OCI-LY7 (cell line): ENCODE measurements around the gene KCNMA1. TPM values are rescaled to one million over a fixed set of nuclear protein-coding genes. Genes with fewer than 3 reads are reported as not detected.

Source experiments
- BruUV-seq: library from RNA; stranded (reverse); fragments of 400-500 nt; replicated peaks from 2 replicates; lab custom pipeline; 2021; lab: Mats Ljungman, UMichigan
- CTCF ChIA-PET: fragments of 300-600 bp; sonication (Branson Sonifier 250); formaldehyde crosslinking; loops from one replicate; lab custom pipeline; 2022; ENCODE audit warnings: antibody characterized with exemption; ENCODE audit not compliant: unreplicated experiment; lab: Charles Lee
- POLR2A ChIA-PET: fragments of 300-600 bp; sonication (Branson Sonifier 250); formaldehyde crosslinking; loops from one replicate; lab custom pipeline; 2022; ENCODE audit warnings: antibody characterized with exemption; lab: Charles Lee
- DNase-seq: peaks from one replicate; pipeline ENCODE4 v3.0.0-alpha.2; 2015; ENCODE audit warnings: low spot score
- H2AFZ ChIP-seq: fragments of 200-600 bp; sonication (generic), shearing (Covaris generic); 2 replicates; pipeline ENCODE4 v1.6.1; 2014; ENCODE audit warnings: mild to moderate bottlenecking, antibody characterized with exemption, low read length, moderate library complexity
- H3K27ac ChIP-seq: fragments of 200-600 bp; sonication (generic); 2 replicates; pipeline ENCODE4 v1.5.1; 2014; ENCODE audit warnings: mixed run types, low read depth, mild to moderate bottlenecking, moderate library complexity, low read length, inconsistent platforms; ENCODE audit not compliant: poor library complexity, severe bottlenecking
- H3K36me3 ChIP-seq: fragments of 200-600 bp; sonication (generic); 2 replicates; pipeline ENCODE4 v1.6.1; 2014; ENCODE audit warnings: mild to moderate bottlenecking, antibody characterized with exemption, low read length, moderate library complexity, mixed read lengths; ENCODE audit not compliant: insufficient read depth
- H3K4me1 ChIP-seq: fragments of 200-600 bp; sonication (generic); 2 replicates; pipeline ENCODE4 v1.5.1; 2014; ENCODE audit warnings: mild to moderate bottlenecking, low read length; ENCODE audit not compliant: insufficient read depth, poor library complexity, severe bottlenecking
- H3K4me2 ChIP-seq: fragments of 200-600 bp; sonication (generic); 2 replicates; pipeline ENCODE4 v1.6.1; 2014; ENCODE audit warnings: mild to moderate bottlenecking, low read length
- H3K4me3 ChIP-seq: fragments of 200-600 bp; sonication (generic); 2 replicates; pipeline ENCODE4 v1.5.1; 2014; ENCODE audit warnings: mild to moderate bottlenecking, low read depth, low read length; ENCODE audit not compliant: poor library complexity, severe bottlenecking
- H3K79me2 ChIP-seq: fragments of 200-600 bp; sonication (generic); 2 replicates; pipeline ENCODE4 v1.6.1; 2016; ENCODE audit warnings: low read depth, mild to moderate bottlenecking, low read length, moderate library complexity, mixed read lengths; ENCODE audit not compliant: insufficient read depth
- H3K9me2 ChIP-seq: fragments of 200-600 bp; sonication (generic); 2 replicates; pipeline ENCODE4 v1.6.1; 2016; ENCODE audit warnings: mild to moderate bottlenecking, low read length, mixed read lengths; ENCODE audit not compliant: insufficient read depth
- H3K9me3 ChIP-seq: fragments of 200-600 bp; sonication (generic); 2 replicates; pipeline ENCODE4 v1.6.1; 2014; ENCODE audit warnings: mild to moderate bottlenecking, mixed run types, low read length, mixed read lengths
- H4K20me1 ChIP-seq: fragments of 200-600 bp; sonication (generic); 2 replicates; pipeline ENCODE4 v1.6.1; 2014; ENCODE audit warnings: mild to moderate bottlenecking, antibody characterized with exemption, low read length, moderate library complexity, mixed read lengths; ENCODE audit not compliant: insufficient read depth
- EZH2phosphoT487 ChIP-seq: fragments of 200-600 bp; sonication (generic); IDR thresholded peaks from 2 replicates; pipeline ENCODE4 v1.6.1; 2018; ENCODE audit warnings: low read depth, borderline replicate concordance, mild to moderate bottlenecking, mixed run types, antibody characterized with exemption, low read length, moderate library complexity, mixed read lengths
- intact Hi-C: fragments of 100-400 bp; cut with micrococcal nuclease; formaldehyde crosslinking; loops from one replicate; pipeline ENCODE4 v1.10.0; 2022; ENCODE audit not compliant: unreplicated experiment
- total RNA-seq, 2 experiments: library from RNA; depleted of rRNA in 1 of 2; stranded (reverse); fragments of >200 nt in 1 of 2; shearing (Covaris generic) in 1 of 2; gene quantifications; 2 replicates each; pipeline ENCODE4 v1.2.3, GENCODE V29; 2014 to 2022
- TF ChIP-seq, protein P1 (sequence below): fragments of 200-600 bp; sonication (generic); conservative IDR thresholded peaks from 2 replicates; pipeline ENCODE4 v1.5.1; 2014; ENCODE audit warnings: mild to moderate bottlenecking, antibody characterized with exemption, low read length, moderate library complexity, mixed read lengths

KCNMA1 gene
- total RNA-seq, 2 experiments from 2014 or later = not detected

DNA sequence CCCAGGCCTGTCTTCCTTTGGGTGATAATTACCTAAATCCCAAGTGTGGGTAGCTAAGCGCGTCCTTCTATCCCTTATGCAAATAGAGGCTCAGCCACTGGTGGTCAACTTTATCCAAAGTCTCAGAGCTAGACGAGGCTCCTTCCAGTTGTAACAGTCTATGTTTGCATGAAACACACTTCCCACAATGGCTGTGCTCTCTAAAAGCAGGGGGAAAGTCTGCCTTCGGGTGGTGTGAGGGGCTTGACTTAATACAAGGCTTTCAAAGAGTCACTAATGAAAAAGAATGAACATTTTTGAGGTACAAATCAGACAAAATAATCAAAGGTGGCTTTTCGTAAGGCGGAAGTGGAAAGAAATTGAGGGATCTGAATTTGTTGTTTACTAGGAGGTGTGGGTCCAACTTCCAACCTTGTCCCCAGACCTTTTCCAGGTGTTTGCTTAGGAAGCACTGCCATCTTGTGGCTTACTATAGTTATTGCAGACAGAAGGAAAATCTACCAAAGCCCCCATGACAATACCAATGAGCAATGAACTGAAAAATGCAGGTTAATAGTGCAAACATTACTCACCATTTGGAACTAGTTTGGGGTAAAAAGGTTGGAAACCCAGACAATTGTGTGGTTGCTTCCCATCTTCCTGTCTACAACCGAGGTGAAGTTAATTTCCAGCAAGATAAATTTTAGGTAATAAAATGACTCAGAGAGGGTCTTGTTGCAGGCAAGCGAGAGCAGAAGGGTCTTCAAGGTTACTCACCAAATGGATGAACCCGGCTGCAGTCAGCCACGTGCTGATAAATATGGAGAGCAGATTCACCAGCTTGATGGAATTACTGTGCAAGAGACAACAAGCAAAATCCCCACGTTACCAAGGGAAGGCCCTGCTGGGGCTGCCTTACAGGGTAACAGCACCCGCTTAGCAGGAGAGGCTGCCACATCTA lies 525.7 kb downstream of the KCNMA1 start:
- ChIA-PET POLR2A (no interaction called here), CTCF (no interaction called here)
- DNase-seq = peak; percentile 33
- intact Hi-C loops = no loop called here
- Histone ChIP-seq H3K9me3 (no peaks in the 10 kb centered on the region), H3K79me2 (no peaks in the 10 kb centered on the region), H3K9me2 (no peaks in the 10 kb centered on the region), H3K4me1 (no peaks in the 10 kb centered on the region), H2AFZ (no peak overlapping the region), H3K4me2 (no peak overlapping the region), H3K27ac (no peak overlapping the region), H4K20me1 (no peaks in the 10 kb centered on the region), H3K36me3 (no peaks in the 10 kb centered on the region), H3K4me3 (no peak overlapping the region)
- no TSS peak for BruUV-seq
- TF ChIP-seq EZH2phosphoT487 = no peak
- TF ChIP-seq, protein P1, sequence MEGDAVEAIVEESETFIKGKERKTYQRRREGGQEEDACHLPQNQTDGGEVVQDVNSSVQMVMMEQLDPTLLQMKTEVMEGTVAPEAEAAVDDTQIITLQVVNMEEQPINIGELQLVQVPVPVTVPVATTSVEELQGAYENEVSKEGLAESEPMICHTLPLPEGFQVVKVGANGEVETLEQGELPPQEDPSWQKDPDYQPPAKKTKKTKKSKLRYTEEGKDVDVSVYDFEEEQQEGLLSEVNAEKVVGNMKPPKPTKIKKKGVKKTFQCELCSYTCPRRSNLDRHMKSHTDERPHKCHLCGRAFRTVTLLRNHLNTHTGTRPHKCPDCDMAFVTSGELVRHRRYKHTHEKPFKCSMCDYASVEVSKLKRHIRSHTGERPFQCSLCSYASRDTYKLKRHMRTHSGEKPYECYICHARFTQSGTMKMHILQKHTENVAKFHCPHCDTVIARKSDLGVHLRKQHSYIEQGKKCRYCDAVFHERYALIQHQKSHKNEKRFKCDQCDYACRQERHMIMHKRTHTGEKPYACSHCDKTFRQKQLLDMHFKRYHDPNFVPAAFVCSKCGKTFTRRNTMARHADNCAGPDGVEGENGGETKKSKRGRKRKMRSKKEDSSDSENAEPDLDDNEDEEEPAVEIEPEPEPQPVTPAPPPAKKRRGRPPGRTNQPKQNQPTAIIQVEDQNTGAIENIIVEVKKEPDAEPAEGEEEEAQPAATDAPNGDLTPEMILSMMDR = peak; percentile 87

DNA sequence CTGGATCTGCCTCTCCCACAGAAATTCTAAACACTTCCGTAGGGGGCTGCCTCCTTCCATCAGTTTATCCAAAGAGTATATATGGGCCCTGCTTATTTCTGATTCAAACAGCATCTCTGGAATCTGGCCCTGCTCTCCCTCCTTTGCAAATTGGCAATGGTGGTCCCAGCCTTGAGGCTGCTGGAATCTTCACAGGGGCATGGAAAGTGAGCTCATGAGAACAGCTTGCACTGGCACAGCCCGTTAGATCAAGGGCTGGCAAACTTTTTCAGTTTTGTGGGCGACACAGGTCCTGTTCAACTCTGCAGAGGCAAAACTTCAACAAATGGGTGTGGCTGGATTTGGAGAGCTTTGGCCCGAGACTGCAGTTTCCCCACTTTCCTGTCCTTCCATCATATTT lies 526.9 kb downstream of the KCNMA1 start:
- Histone ChIP-seq H3K4me1 (no peaks in the 10 kb centered on the region), H3K27ac (no peak overlapping the region), H2AFZ (no peak overlapping the region), H3K4me3 (no peak overlapping the region), H3K9me2 (no peaks in the 10 kb centered on the region), H3K36me3 (no peaks in the 10 kb centered on the region), H4K20me1 (no peaks in the 10 kb centered on the region), H3K4me2 (no peak overlapping the region), H3K79me2 (no peaks in the 10 kb centered on the region), H3K9me3 (no peaks in the 10 kb centered on the region)
- TF ChIP-seq, protein P1 = no peak
- no peak for TF ChIP-seq EZH2phosphoT487
- ChIA-PET CTCF (no interaction called here), POLR2A (no interaction called here)
- intact Hi-C loops = no loop called here
- no TSS peak for BruUV-seq
- DNase-seq = no peak

DNA sequence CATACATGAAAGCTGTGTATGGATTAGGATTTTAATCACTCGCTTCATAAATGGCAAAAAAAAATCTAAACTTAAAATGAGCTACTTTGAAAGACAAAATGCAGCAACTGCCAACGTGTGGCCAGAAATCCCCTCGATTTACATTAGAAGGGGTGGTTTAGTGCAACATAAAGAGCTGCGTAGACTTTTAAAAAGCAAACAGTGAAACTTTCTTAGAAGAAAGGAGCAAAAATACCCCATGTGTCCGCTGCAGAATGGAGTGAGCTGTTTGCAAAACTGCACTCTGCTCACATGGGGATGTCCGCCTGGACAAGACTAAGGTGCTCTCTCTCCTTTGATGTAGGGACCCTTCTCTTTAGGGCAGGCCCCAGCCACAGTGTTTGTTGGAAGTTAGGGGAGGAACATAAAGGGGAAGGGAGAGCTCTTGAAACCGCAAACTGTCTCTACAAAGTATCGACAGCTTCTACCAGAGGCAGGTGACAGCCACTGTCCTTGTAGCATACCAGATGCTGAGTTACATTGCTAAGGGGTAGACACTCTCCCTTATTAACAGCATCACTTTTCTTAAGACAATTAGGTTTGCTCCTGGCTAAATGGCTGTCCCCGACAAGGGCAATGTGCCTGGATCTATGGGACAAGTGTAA lies 528.1 kb downstream of the KCNMA1 start:
- CTCF ChIA-PET = no interaction called here
- Histone ChIP-seq H3K9me3 (no peaks in the 10 kb centered on the region), H3K9me2 (no peaks in the 10 kb centered on the region), H3K36me3 (no peaks in the 10 kb centered on the region), H3K4me2 (no peak overlapping the region), H4K20me1 (no peaks in the 10 kb centered on the region), H3K79me2 (no peaks in the 10 kb centered on the region), H3K27ac (no peak overlapping the region), H3K4me3 (no peak overlapping the region), H2AFZ (no peak overlapping the region), H3K4me1 (no peaks in the 10 kb centered on the region)
- POLR2A ChIA-PET = no interaction called here
- no TSS peak for BruUV-seq
- DNase-seq = no peak
- TF ChIP-seq, protein P1 = no peak
- TF ChIP-seq EZH2phosphoT487 = no peak
- intact Hi-C loops = no loop called here
